CD14-positive monocyte (primary cell): ENCODE results near the gene CANX. TPM values are rescaled to one million over a fixed set of nuclear protein-coding genes. Genes with fewer than 3 reads are reported as not detected.

Experiments
- DNase-seq, 3 donors: peaks; one replicate each; pipeline ENCODE4 v3.0.0-alpha.2; 2011 to 2022
- H2AFZ ChIP-seq: 2 replicates; pipeline ENCODE4 v1.6.0; 2012; ENCODE audit warnings: mild to moderate bottlenecking, low read depth, low read length, inconsistent platforms; ENCODE audit not compliant: insufficient read depth, poor library complexity, severe bottlenecking
- H3K27ac ChIP-seq, 2 donors: 1 replicate in 1 of 2; 2 replicates in 1 of 2; pipeline ENCODE4 v1.5.1; 2012 to 2013; ENCODE audit warnings: low read length in 2 of 2, control low read depth in 1 of 2, inconsistent platforms in 1 of 2, low read depth in 1 of 2, mild to moderate bottlenecking in 1 of 2
- H3K27me3 ChIP-seq, 2 donors: one replicate each; pipeline versions ENCODE4 v1.6.0 to v1.6.1; 2011 to 2013; ENCODE audit warnings: low read length in 2 of 2; ENCODE audit not compliant: control insufficient read depth in 2 of 2, insufficient read depth in 2 of 2
- H3K36me3 ChIP-seq, 2 donors: replicated peaks in 1 of 2; 1 replicate in 1 of 2; 2 replicates in 1 of 2; pipeline versions ENCODE4 v1.5.1 to v1.6.1; 2012 to 2013; ENCODE audit warnings: low read length in 2 of 2, control low read depth in 1 of 2, inconsistent platforms in 1 of 2, mild to moderate bottlenecking in 1 of 2; ENCODE audit not compliant: insufficient read depth in 2 of 2, control insufficient read depth in 1 of 2
- H3K4me1 ChIP-seq, 2 donors: 1 replicate in 1 of 2; 2 replicates in 1 of 2; pipeline versions ENCODE4 v1.5.1 to v1.6.1; 2012 to 2013; ENCODE audit warnings: low read length in 2 of 2, control low read depth in 1 of 2, inconsistent platforms in 1 of 2, mild to moderate bottlenecking in 1 of 2, moderate library complexity in 1 of 2; ENCODE audit not compliant: insufficient read depth in 2 of 2, control insufficient read depth in 1 of 2
- H3K4me2 ChIP-seq: replicated peaks from 2 replicates; pipeline ENCODE3; 2012; ENCODE audit warnings: low read length, moderate library complexity, mild to moderate bottlenecking; ENCODE audit not compliant: poor library complexity, severe bottlenecking; ENCODE audit errors: extremely low read depth
- H3K4me3 ChIP-seq, 3 experiments: fragments of 200-600 bp in 1 of 3; sonication (generic) in 1 of 3; replicated peaks in 1 of 3; 1 replicate in 2 of 3; 2 replicates in 1 of 3; pipeline ENCODE4 v1.5.1; 2011 to 2013; ENCODE audit warnings: low read length in 3 of 3, mild to moderate bottlenecking in 3 of 3, control low read depth in 2 of 3, low read depth in 2 of 3, inconsistent platforms in 1 of 3, moderate library complexity in 1 of 3
- H3K79me2 ChIP-seq: 2 replicates; pipeline ENCODE4 v1.6.0; 2012; ENCODE audit warnings: mild to moderate bottlenecking, control low read depth, inconsistent platforms, low read length, moderate library complexity; ENCODE audit not compliant: insufficient read depth
- H3K9ac ChIP-seq: 2 replicates; pipeline ENCODE4 v1.6.0; 2017; ENCODE audit warnings: low read length, mild to moderate bottlenecking; ENCODE audit not compliant: insufficient read depth, poor library complexity, severe bottlenecking
- H3K9me3 ChIP-seq, 2 donors: replicated peaks in 1 of 2; 1 replicate in 1 of 2; 2 replicates in 1 of 2; pipeline versions ENCODE4 v1.5.1 to v1.6.1; 2012 to 2013; ENCODE audit warnings: low read length in 2 of 2, control low read depth in 1 of 2; ENCODE audit not compliant: control insufficient read depth in 1 of 2, insufficient read depth in 1 of 2
- H4K20me1 ChIP-seq: 2 replicates; pipeline ENCODE4 v1.6.0; 2012; ENCODE audit warnings: mild to moderate bottlenecking, low read length, control low read depth, moderate library complexity; ENCODE audit not compliant: insufficient read depth
- H3K27ac Mint-ChIP-seq, 7 donors: one replicate each; pipeline ENCODE4 v1.8.0; 2020; ENCODE audit warnings: mild to moderate bottlenecking in 7 of 7, mixed read lengths in 7 of 7, moderate library complexity in 6 of 7, inconsistent platforms in 2 of 7
- H3K27me3 Mint-ChIP-seq, 3 donors: one replicate each; pipeline ENCODE4 v1.8.0; 2021 to 2022; ENCODE audit warnings: low read depth in 3 of 3, mild to moderate bottlenecking in 3 of 3, mixed read lengths in 3 of 3, moderate library complexity in 3 of 3, inconsistent platforms in 1 of 3
- H3K36me3 Mint-ChIP-seq, 2 donors: one replicate each; pipeline ENCODE4 v1.8.0; 2020; ENCODE audit warnings: mixed read lengths in 2 of 2, inconsistent platforms in 1 of 2, mild to moderate bottlenecking in 1 of 2
- H3K4me1 Mint-ChIP-seq: one replicate; pipeline ENCODE4 v1.8.0; 2020; ENCODE audit warnings: mild to moderate bottlenecking, mixed read lengths
- H3K4me3 Mint-ChIP-seq, 2 donors: one replicate each; pipeline ENCODE4 v1.8.0; 2020; ENCODE audit warnings: mild to moderate bottlenecking in 2 of 2, mixed read lengths in 2 of 2, moderate library complexity in 1 of 2
- H3K9me3 Mint-ChIP-seq, 7 donors: one replicate each; pipeline ENCODE4 v1.8.0; 2020 to 2022; ENCODE audit warnings: mixed read lengths in 7 of 7, mild to moderate bottlenecking in 6 of 7, moderate library complexity in 6 of 7, inconsistent platforms in 2 of 7
- WGBS: methylation state at CpG from one replicate; pipeline ENCODE4 v1.1.5; 2013; ENCODE audit warnings: missing lambda C conversion rate; ENCODE audit not compliant: insufficient coverage; 5-methylcytosine and 5-hydroxymethylcytosine counted together
- intact Hi-C, 2 donors: fragments of 100-400 bp; cut with micrococcal nuclease; formaldehyde crosslinking; loops; one replicate each; pipeline versions ENCODE4 v1.15.0 to v1.15.1; 2023
- polyA plus RNA-seq, 3 donors: library from polyadenylated mRNA; depleted of rRNA in 1 of 3; unstranded in 2 of 3; stranded (reverse) in 1 of 3; fragments of 300-500 nt in 2 of 3; fragments of >200 nt in 1 of 3; fragmentation: Illumina TruSeq in 2 of 3; gene quantifications; 1 replicate in 2 of 3; 2 replicates in 1 of 3; pipeline ENCODE4 v1.2.3, GENCODE V29; 2012 to 2021
- TF ChIP-seq, protein P1 (sequence below): fragments of 200-600 bp; IDR thresholded peaks from one replicate; pipeline ENCODE4 v1.8.0; 2022; ENCODE audit warnings: antibody characterized with exemption, mild to moderate bottlenecking

The CANX gene
- polyA plus RNA-seq, 3 donors, result 78.1 to 368 (median 259) TPM

DNA sequence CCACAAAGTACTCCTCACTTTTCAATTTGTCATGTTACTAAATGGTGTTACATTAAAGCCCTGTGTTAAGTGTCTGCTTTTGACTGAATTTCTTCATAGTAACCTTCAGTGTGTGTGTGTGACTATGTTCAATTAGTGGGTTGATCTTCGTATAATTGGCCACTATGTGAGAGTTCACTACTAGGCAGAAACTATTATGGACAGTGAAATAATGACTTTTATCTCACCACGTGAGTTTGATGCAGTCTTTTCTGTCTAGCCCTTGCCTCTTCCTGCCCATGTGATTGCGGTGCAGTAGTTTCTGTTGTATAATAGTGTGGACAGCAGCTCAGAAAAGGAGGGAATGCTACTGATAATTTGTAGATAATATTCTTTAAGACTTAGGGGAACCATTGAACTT is 32.1 kb downstream of the CANX start:
- peaks cover 0 to 2% (median 0%) of the 10 kb centered on the region in 7 donors for H3K9me3 Mint-ChIP-seq
- H3K79me2 ChIP-seq, result peaks cover 61% of the 10 kb centered on the region
- peak overlapping the region; percentile 77 to 99 (median 88) for H3K27ac Mint-ChIP-seq
- H3K36me3 Mint-ChIP-seq, result peaks cover 44 to 55% of the 10 kb centered on the region in 2 donors
- H4K20me1 ChIP-seq, result peaks cover 22% of the 10 kb centered on the region
- H3K27me3 ChIP-seq, result no peaks in the 10 kb centered on the region
- peaks cover 46 to 66% of the 10 kb centered on the region in 2 donors for H3K4me1 ChIP-seq
- H3K27me3 Mint-ChIP-seq, result peaks cover 0 to 2% (median 0%) of the 10 kb centered on the region in 3 donors
- no peak overlapping the region for H3K4me3 Mint-ChIP-seq
- WGBS, result 40% methylated on average over 1 of the region's 3 CpGs
- peak in 1 of 3 donors; percentile 27 for DNase-seq
- peaks cover 39 to 51% of the 10 kb centered on the region in 2 donors for H3K36me3 ChIP-seq
- no peak overlapping the region for H2AFZ ChIP-seq
- H3K9me3 ChIP-seq, result no peaks in the 10 kb centered on the region
- peak overlapping the region; percentile 81 for H3K4me2 ChIP-seq
- intact Hi-C loops, result loop anchor here in 1 of 2 donors (10.0 kb wide), 1 partner anchor 64 kb away; the partner anchor contains the start of gene LTC4S
- no peak overlapping the region for H3K9ac ChIP-seq
- H3K4me3 ChIP-seq, result no peak overlapping the region
- peaks cover 59% of the 10 kb centered on the region for H3K4me1 Mint-ChIP-seq
- peak overlapping the region in 1 of 2 donors; percentile 98 for H3K27ac ChIP-seq
- TF ChIP-seq, protein P1, sequence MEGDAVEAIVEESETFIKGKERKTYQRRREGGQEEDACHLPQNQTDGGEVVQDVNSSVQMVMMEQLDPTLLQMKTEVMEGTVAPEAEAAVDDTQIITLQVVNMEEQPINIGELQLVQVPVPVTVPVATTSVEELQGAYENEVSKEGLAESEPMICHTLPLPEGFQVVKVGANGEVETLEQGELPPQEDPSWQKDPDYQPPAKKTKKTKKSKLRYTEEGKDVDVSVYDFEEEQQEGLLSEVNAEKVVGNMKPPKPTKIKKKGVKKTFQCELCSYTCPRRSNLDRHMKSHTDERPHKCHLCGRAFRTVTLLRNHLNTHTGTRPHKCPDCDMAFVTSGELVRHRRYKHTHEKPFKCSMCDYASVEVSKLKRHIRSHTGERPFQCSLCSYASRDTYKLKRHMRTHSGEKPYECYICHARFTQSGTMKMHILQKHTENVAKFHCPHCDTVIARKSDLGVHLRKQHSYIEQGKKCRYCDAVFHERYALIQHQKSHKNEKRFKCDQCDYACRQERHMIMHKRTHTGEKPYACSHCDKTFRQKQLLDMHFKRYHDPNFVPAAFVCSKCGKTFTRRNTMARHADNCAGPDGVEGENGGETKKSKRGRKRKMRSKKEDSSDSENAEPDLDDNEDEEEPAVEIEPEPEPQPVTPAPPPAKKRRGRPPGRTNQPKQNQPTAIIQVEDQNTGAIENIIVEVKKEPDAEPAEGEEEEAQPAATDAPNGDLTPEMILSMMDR, result no peak

DNA sequence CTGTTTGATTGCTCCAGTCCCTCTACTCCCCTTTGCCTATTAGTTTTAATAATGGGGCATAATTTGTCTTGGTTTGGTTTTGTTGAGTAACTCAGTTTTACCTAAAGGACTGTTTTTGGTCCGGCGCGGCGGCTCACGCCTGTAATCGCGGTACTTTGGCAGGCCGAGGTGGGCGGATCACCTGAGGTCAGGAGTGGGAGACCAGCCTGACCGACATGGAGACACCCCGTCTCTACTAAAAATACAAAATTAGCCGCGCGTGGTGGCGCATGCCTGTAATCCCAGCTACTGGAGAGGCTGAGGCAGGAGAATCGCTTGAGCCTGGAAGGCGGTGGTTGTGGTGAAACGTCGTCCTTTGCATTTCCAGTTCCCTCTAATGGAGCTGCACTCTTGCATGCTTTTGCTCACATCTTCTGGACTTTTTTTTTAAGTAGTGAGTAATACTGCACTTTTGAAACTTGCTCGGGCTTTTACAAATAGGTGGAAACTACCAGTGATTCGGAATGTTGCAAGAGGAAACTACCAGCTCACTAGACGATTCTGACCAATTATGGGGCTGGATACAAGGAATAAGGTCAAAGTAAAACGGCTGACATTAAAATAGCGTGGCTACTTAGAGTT is 33.1 kb downstream of the CANX start:
- Histone ChIP-seq H3K4me3 (peak overlapping the region; percentile 18 to 90 (median 37)), H3K27ac (peak overlapping the region; percentile 97 to 98), H2AFZ (peak overlapping the region; percentile 67), H3K79me2 (peaks cover 72% of the 10 kb centered on the region), H3K4me2 (peak overlapping the region; percentile 81), H4K20me1 (peaks cover 33% of the 10 kb centered on the region), H3K27me3 (no peaks in the 10 kb centered on the region), H3K36me3 (peaks cover 34 to 40% of the 10 kb centered on the region in 2 donors), H3K9me3 (no peaks in the 10 kb centered on the region), H3K4me1 (peaks cover 45 to 60% of the 10 kb centered on the region in 2 donors), H3K9ac (peak overlapping the region; percentile 99)
- Mint-ChIP-seq H3K4me3 (peak overlapping the region; percentile 70 to 76), H3K36me3 (peaks cover 40 to 50% of the 10 kb centered on the region in 2 donors), H3K27ac (peak overlapping the region; percentile 95 to 99 (median 97)), H3K4me1 (peaks cover 59% of the 10 kb centered on the region), H3K9me3 (peaks cover 0 to 2% (median 0%) of the 10 kb centered on the region in 7 donors), H3K27me3 (peaks cover 0 to 2% (median 0%) of the 10 kb centered on the region in 3 donors)
- intact Hi-C loops, result loop anchor here (2.0 to 10.0 kb wide), 2 partner anchors 33 to 63 kb away; partner anchors contain the start of genes CANX (in 2 of the 2) and LTC4S (in 1 of the 2)
- peak; percentile 91 to 97 (median 97) for DNase-seq
- WGBS, result 14% methylated on average over 8 of the region's 24 CpGs
- TF ChIP-seq, protein P1, result no peak
